ENCODE results near the gene VASH2. TPM values are rescaled to one million over a fixed set of nuclear protein-coding genes. Genes with fewer than 3 reads are reported as not detected.

Gene VASH2
- total RNA-seq, 4 donors from 2014 or later = 0.24 to 2.0 (median 1.1) TPM

DNA sequence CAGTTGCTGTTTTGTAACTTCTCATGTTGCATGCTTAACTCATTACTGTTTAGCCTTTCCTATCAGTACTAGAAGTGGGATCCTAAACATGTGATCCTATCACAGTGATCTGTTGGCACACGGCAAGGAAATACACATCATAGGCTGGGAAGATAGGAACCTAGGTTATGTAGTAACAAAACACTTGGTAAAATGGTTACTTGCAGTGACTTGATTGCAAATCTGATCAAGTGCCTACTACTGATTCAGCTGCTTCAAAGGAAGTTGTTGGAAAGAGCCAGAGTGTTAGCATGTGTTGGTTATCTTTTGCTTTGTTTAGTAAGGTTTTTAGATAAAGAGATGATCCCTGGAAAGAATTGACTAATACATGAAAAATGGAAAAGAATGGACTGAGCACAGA is 8.9 kb upstream of the VASH2 start:
- Histone ChIP-seq H3K4me3 (replicated peaks in 1 of 3) (no peak overlapping the region), H3K27me3 (no peaks in the 10 kb centered on the region), H3K9me3 (no peaks in the 10 kb centered on the region), H3K4me1 (no peaks in the 10 kb centered on the region), H3K36me3 (no peaks in the 10 kb centered on the region), H3K27ac (no peak overlapping the region)
- intact Hi-C loops (cut with DNase I) = no loop called here
- TF ChIP-seq POLR2A (IDR thresholded peaks at IDR 0.05) = no peak
- TF ChIP-seq, protein P1, sequence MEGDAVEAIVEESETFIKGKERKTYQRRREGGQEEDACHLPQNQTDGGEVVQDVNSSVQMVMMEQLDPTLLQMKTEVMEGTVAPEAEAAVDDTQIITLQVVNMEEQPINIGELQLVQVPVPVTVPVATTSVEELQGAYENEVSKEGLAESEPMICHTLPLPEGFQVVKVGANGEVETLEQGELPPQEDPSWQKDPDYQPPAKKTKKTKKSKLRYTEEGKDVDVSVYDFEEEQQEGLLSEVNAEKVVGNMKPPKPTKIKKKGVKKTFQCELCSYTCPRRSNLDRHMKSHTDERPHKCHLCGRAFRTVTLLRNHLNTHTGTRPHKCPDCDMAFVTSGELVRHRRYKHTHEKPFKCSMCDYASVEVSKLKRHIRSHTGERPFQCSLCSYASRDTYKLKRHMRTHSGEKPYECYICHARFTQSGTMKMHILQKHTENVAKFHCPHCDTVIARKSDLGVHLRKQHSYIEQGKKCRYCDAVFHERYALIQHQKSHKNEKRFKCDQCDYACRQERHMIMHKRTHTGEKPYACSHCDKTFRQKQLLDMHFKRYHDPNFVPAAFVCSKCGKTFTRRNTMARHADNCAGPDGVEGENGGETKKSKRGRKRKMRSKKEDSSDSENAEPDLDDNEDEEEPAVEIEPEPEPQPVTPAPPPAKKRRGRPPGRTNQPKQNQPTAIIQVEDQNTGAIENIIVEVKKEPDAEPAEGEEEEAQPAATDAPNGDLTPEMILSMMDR (IDR thresholded peaks at IDR 0.05) = no peak
- WGBS, 2 donors = 93 to 94% methylated on average over 1 of the region's 1 CpG
- DNase-seq = no peak

DNA sequence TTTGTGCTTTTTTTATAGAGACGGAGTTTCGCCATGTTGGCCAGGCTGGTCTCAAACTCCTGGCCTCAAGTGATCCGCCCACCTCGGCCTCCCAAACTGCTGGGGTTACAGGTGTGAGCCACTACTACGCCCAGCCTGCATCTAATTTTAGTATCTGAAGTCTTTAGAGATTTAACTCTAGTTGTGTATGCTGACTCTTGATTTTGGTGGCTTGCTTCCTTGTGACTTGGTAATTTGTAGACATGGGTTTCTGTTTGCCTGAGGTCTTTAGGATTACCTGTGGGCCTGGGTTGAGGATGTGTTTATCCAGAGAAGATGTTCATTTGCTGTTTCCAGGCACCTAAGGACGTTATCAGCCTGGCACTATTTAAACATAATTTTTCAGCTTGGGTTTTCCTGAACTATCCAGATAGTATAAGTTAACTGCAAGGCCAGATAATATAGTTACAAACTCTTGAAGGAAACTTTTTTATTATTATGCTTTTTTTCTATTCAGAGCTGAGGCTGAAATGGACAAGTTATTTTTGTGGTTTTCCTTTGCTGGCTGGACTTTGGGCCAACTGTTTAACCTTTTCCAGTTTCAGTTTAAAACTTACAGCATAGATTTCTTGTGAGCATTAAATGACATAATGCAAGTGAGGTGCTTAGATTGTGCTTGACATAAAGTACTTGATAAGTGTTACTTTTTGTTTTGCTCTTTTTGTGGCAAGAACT is 7.5 kb upstream of the VASH2 start:
- no peaks in the 10 kb centered on the region for H3K4me1 ChIP-seq
- no peaks in the 10 kb centered on the region for H3K27me3 ChIP-seq
- H3K4me3 ChIP-seq (replicated peaks in 1 of 3) = no peak overlapping the region
- no peak overlapping the region for H3K27ac ChIP-seq
- no peaks in the 10 kb centered on the region for H3K36me3 ChIP-seq
- H3K9me3 ChIP-seq = no peaks in the 10 kb centered on the region
- no peak for TF ChIP-seq POLR2A (IDR thresholded peaks at IDR 0.05)
- TF ChIP-seq, protein P1 (IDR thresholded peaks at IDR 0.05) = no peak
- DNase-seq = no peak
- WGBS, 2 donors = 87 to 91% methylated on average over 6 of the region's 6 CpGs
- intact Hi-C loops (cut with DNase I) = no loop called here

DNA sequence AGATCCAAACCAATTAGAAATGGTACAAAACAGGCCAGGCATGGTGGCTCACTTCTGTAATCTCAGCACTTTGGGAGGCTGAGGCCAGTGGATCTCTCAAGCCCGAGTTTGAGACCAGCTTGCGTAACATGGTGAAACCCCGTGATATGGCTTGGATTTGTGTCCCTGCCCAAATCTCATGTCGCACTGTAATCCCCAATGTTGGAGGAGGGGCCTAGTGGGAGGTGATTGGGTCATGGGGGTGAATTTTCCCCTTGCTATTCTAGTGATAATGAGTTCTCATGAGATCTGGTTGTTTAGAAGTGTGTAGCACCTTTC is 7.0 kb upstream of the VASH2 start:
- H3K9me3 ChIP-seq = no peaks in the 10 kb centered on the region
- no peak overlapping the region for H3K4me3 ChIP-seq (replicated peaks in 1 of 3)
- intact Hi-C loops (cut with DNase I) = no loop called here
- TF ChIP-seq, protein P1 (IDR thresholded peaks at IDR 0.05) = no peak
- no peak for TF ChIP-seq POLR2A (IDR thresholded peaks at IDR 0.05)
- no peak overlapping the region for H3K27ac ChIP-seq
- no peaks in the 10 kb centered on the region for H3K4me1 ChIP-seq
- no peaks in the 10 kb centered on the region for H3K36me3 ChIP-seq
- no peak for DNase-seq
- H3K27me3 ChIP-seq = no peaks in the 10 kb centered on the region
- 81 to 91% methylated on average over 4 of the region's 4 CpGs for WGBS, 2 donors

DNA sequence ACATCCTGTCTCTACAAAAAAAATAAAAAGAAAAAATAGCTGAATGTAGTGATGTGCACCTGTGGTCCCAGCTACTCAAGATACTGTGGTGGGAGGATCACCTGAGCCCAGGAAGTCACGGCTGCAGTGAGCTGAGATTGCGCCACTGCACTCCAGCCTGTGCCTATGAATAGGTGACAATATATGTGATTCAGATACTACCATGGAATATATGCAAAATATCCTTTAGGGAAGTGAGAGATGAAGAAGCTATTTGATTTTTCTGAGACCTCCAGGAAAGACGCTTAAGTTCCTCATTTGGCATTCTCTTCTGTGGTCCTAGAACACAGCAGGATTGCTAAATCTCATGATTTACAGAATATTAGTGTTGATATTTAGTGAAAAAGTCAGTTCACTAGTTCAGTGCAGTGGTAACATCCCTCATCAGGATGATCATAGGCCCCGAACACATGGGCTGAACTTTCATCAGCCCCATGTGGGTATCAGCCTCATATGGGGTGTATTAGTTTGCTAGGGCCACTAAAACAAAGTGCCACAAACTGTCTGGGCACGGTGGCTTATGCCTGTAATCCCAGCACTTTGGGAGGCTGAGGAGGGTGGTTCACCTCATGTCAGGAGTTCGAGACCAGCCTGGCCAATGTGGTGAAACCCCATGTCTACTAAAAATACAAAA is 6.0 kb upstream of the VASH2 start:
- TF ChIP-seq POLR2A (IDR thresholded peaks at IDR 0.05) = no peak
- TF ChIP-seq, protein P1 (IDR thresholded peaks at IDR 0.05) = no peak
- Histone ChIP-seq H3K27ac (no peak overlapping the region), H3K4me1 (no peaks in the 10 kb centered on the region), H3K27me3 (no peaks in the 10 kb centered on the region), H3K9me3 (no peaks in the 10 kb centered on the region), H3K4me3 (replicated peaks in 1 of 3) (no peak overlapping the region), H3K36me3 (no peaks in the 10 kb centered on the region)
- WGBS, 2 donors = 91 to 94% methylated on average over 6 of the region's 6 CpGs
- intact Hi-C loops (cut with DNase I) = no loop called here
- no peak for DNase-seq

DNA sequence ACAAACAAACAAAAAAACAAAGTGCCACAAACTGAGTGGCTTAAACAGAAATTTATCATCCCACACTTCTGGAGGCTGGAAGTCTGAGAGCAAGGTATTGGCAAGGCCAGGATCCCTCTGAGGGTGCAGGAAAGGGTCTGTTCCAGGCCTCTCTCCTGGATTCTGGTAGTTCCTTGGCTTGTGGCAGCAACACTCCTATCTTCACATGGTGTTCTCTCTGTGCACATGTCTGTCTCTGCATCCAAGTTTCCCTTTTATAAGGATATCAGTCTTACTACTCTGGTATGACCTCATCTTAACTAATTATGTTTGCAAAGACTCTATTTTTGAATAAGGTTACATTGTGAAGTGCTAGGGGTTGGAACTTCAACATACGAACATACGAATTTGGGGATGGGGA is 5.3 kb upstream of the VASH2 start:
- WGBS, 2 donors = 89 to 96% methylated on average over 2 of the region's 2 CpGs
- no peak overlapping the region for H3K27ac ChIP-seq
- intact Hi-C loops (cut with DNase I) = no loop called here

More for the DNA sequence above, 5.3 kb upstream of the VASH2 start:
- Histone ChIP-seq H3K9me3 (no peaks in the 10 kb centered on the region), H3K36me3 (no peaks in the 10 kb centered on the region), H3K4me1 (peaks cover 0 to 2% of the 10 kb centered on the region in 2 donors), H3K27me3 (no peaks in the 10 kb centered on the region), H3K4me3 (replicated peaks in 1 of 3) (no peak overlapping the region)
- no peak for TF ChIP-seq POLR2A (IDR thresholded peaks at IDR 0.05)
- TF ChIP-seq, protein P1 (IDR thresholded peaks at IDR 0.05) = no peak
- DNase-seq = no peak

Measured in thyroid gland (tissue), 4 donors.